ENCODE data around the gene TPPP3.

TPPP3 gene

GRCh38 chr16:67397812-67398545, 4.7 kb upstream of the TPPP3 start:
- TF ChIP-seq CTCF (IDR thresholded peaks at IDR 0.05; ENCODE audit: control extremely low read depth, extremely low read depth, low read depth, missing control alignments), result no peak
- POLR2A ChIA-PET, result no interaction called here
- DNase-seq (ENCODE audit: extremely low spot score), result no peak
- CTCF ChIA-PET, result interaction anchor here (0.6 to 4.8 kb wide), 10 partner anchors 7 to 137 kb away, joined by 3 to 29 read pairs (median 3); partner anchors contain the start of genes KCTD19 and LRRC36

GRCh38 chr16:67397036-67397801, 3.9 kb upstream of the TPPP3 start:
- ChIA-PET POLR2A (no interaction called here), CTCF (interaction anchor here (0.8 to 4.8 kb wide), 6 partner anchors 10 to 137 kb away, joined by 3 to 29 read pairs (median 3); partner anchors contain the start of genes KCTD19 and LRRC36)
- no peak for DNase-seq (ENCODE audit: extremely low spot score)
- TF ChIP-seq CTCF (IDR thresholded peaks at IDR 0.05; ENCODE audit: control extremely low read depth, extremely low read depth, low read depth, missing control alignments), result no peak

- ChIA-PET POLR2A (no interaction called here), CTCF (interaction anchor here (1.1 to 4.8 kb wide), 3 partner anchors 9 to 118 kb away, joined by 3 to 24 read pairs (median 3); partner anchors contain the start of genes KCTD19 and LRRC36)
- TF ChIP-seq CTCF (IDR thresholded peaks at IDR 0.05; ENCODE audit: control extremely low read depth, extremely low read depth, low read depth, missing control alignments), result no peak
- DNase-seq (ENCODE audit: extremely low spot score), result no peak
These were observed 3.1 kb upstream of the TPPP3 start for GRCh38 chr16:67396159-67397035.

- TF ChIP-seq CTCF (IDR thresholded peaks at IDR 0.05; ENCODE audit: control extremely low read depth, extremely low read depth, low read depth, missing control alignments), result no peak
- ChIA-PET POLR2A (no interaction called here), CTCF (no interaction called here)
- DNase-seq (ENCODE audit: extremely low spot score), result no peak
These were observed 2.3 kb upstream of the TPPP3 start for GRCh38 chr16:67395458-67396158.

GRCh38 chr16:67395105-67395457, 1.8 kb upstream of the TPPP3 start:
- ChIA-PET CTCF (no interaction called here), POLR2A (no interaction called here)
- DNase-seq (ENCODE audit: extremely low spot score), result no peak
- TF ChIP-seq CTCF (IDR thresholded peaks at IDR 0.05; ENCODE audit: control extremely low read depth, extremely low read depth, low read depth, missing control alignments), result no peak
